K562 (cell line): ENCODE results near the gene HOXA7. TPM values are rescaled to one million over a fixed set of nuclear protein-coding genes. Genes with fewer than 3 reads are reported as not detected.

Source experiments
- ATAC-seq: fragments of 200-7000 bp; cut with Tn5 transposase; 3 replicates; pipeline ENCODE4 v1.9.1; 2020; ENCODE audit warnings: moderate library complexity
- BruUV-seq: library from RNA; stranded (reverse); fragments of 400-500 nt; replicated peaks from 2 replicates; lab custom pipeline; 2021; lab: Mats Ljungman, UMichigan
- CTCF ChIA-PET: fragments of 300-600 bp; formaldehyde crosslinking; extraction: SDS; loops from one replicate; lab custom pipeline; 2021; ENCODE audit warnings: low intra/inter-chr PET ratio; lab: Yijun Ruan, JAX
- POLR2A ChIA-PET: fragments of 300-600, 350-650 bp; sonication (Branson Sonifier 250); formaldehyde crosslinking; extraction: SDS; loops from one replicate; lab custom pipeline; 2021; ENCODE audit warnings: antibody characterized with exemption, inconsistent platforms; lab: Yijun Ruan, JAX
- DNase-seq, 4 experiments: peaks; one replicate each; pipeline versions ENCODE4 v3.0.0 to v3.0.0-alpha.2; 2011 to 2018; ENCODE audit warnings: low spot score in 3 of 4, mixed read lengths in 3 of 4; ENCODE audit errors: extremely low read depth in 1 of 4
- FAIRE-seq: peaks from 2 replicates; lab custom pipeline; 2011; peaks lifted over from hg19 to GRCh38; lab: Jason Lieb, UNC
- H2AFZ ChIP-seq: 2 replicates; pipeline ENCODE4 v1.6.0; 2011; ENCODE audit warnings: low read depth, low read length, control low read depth, inconsistent platforms
- H3K27ac ChIP-seq: fragments of 200-600 bp; 3 replicates; pipeline ENCODE4 v1.8.0; 2011; ENCODE audit warnings: low read depth, mild to moderate bottlenecking, control low read depth, inconsistent platforms, low read length, moderate library complexity, mixed read lengths; ENCODE audit errors: extremely low read depth
- H3K27me3 ChIP-seq, 2 experiments: fragments of 300-600 bp in 1 of 2; 2 replicates in 1 of 2; 3 replicates in 1 of 2; pipeline versions ENCODE4 v1.6.0 to v1.8.0; 2011; ENCODE audit warnings: inconsistent platforms in 2 of 2, low read length in 2 of 2, mild to moderate bottlenecking in 1 of 2, mixed read lengths in 1 of 2, moderate library complexity in 1 of 2; ENCODE audit not compliant: control insufficient read depth in 2 of 2, insufficient read depth in 2 of 2
- H3K36me3 ChIP-seq: fragments of 300-600 bp; 3 replicates; pipeline ENCODE4 v1.8.0; 2011; ENCODE audit warnings: mild to moderate bottlenecking, low read length, inconsistent platforms; ENCODE audit not compliant: control insufficient read depth, insufficient read depth
- H3K4me1 ChIP-seq, 2 experiments: fragments of 200-600 bp in 1 of 2; replicated peaks in 1 of 2; 2 replicates in 1 of 2; 3 replicates in 1 of 2; pipeline versions ENCODE4 v1.5.1 to v1.8.0; 2011; ENCODE audit warnings: inconsistent platforms in 2 of 2, low read length in 2 of 2, mild to moderate bottlenecking in 1 of 2, mixed read lengths in 1 of 2, moderate library complexity in 1 of 2; ENCODE audit not compliant: control insufficient read depth in 2 of 2, insufficient read depth in 2 of 2
- H3K4me2 ChIP-seq: 2 replicates; pipeline ENCODE4 v1.6.1; 2011; ENCODE audit warnings: low read length, control low read depth, inconsistent platforms, mixed read lengths; ENCODE audit not compliant: insufficient read depth
- H3K4me3 ChIP-seq: fragments of 200-600 bp; sonication (generic), shearing (Covaris generic); 2 replicates; pipeline ENCODE4 v1.5.1; 2016; ENCODE audit warnings: control low read depth, inconsistent platforms
- H3K79me2 ChIP-seq: fragments of 200-600 bp; 3 replicates; pipeline ENCODE4 v1.8.0; 2011; ENCODE audit warnings: low read length, inconsistent platforms; ENCODE audit not compliant: control insufficient read depth, insufficient read depth
- H3K9ac ChIP-seq, 2 experiments: 2 replicates each; pipeline versions ENCODE4 v1.6.0 to v1.6.1; 2011; ENCODE audit warnings: low read depth in 2 of 2, low read length in 2 of 2, control low read depth in 1 of 2, inconsistent platforms in 1 of 2, mild to moderate bottlenecking in 1 of 2, mixed read lengths in 1 of 2; ENCODE audit not compliant: insufficient read depth in 1 of 2
- H3K9me1 ChIP-seq: one replicate; pipeline ENCODE4 v1.6.0; 2011; ENCODE audit warnings: inconsistent platforms, mild to moderate bottlenecking, low read length, moderate library complexity; ENCODE audit not compliant: control insufficient read depth, insufficient read depth
- H3K9me3 ChIP-seq: replicated peaks from 2 replicates; pipeline ENCODE4 v1.5.1; 2011; ENCODE audit warnings: low read depth, low read length, inconsistent platforms; ENCODE audit not compliant: control insufficient read depth, insufficient read depth
- H4K20me1 ChIP-seq: replicated peaks from 2 replicates; pipeline ENCODE4 v1.6.1; 2011; ENCODE audit warnings: low read length, inconsistent platforms, mixed read lengths; ENCODE audit not compliant: control insufficient read depth, insufficient read depth
- RAD21 ChIP-seq, 2 experiments: fragments of 250-450 bp in 1 of 2; fragments of 450-650 bp in 1 of 2; sonication (Bioruptor Pico) in 1 of 2; formaldehyde crosslinking in 1 of 2; IDR thresholded peaks in 1 of 2; conservative IDR thresholded peaks in 1 of 2; 2 replicates each; pipeline versions ENCODE4 v1.4.0 to v1.8.0; 2020 to 2022; ENCODE audit warnings: mild to moderate bottlenecking in 2 of 2, moderate library complexity in 1 of 2
- XRCC5 ChIP-seq: fragments of 200-400 bp; formaldehyde crosslinking; IDR thresholded peaks from 2 replicates; pipeline ENCODE4 v1.6.1; 2017; ENCODE audit warnings: low read depth, mild to moderate bottlenecking, low read length
- WGBS: fragments of 100-300 bp; shearing (Covaris generic); methylation state at CpG from one replicate; pipeline ENCODE4 v1.1.6; 2016; ENCODE audit warnings: low coverage, mixed read lengths; ENCODE audit not compliant: insufficient coverage; ENCODE audit errors: missing lambda C conversion rate; 5-methylcytosine and 5-hydroxymethylcytosine counted together
- in situ Hi-C: fragments of 300-500 bp; cut with MboI; formaldehyde crosslinking; loops from 4 replicates; pipeline ENCODE4 v1.15.0; 2018; ENCODE audit warnings: inconsistent platforms, mixed read lengths
- intact Hi-C: fragments of 100-400 bp; cut with micrococcal nuclease; formaldehyde crosslinking; loops from 2 replicates; pipeline ENCODE4 v1.14.2; 2022
- polyA plus RNA-seq, 8 experiments: library from polyadenylated mRNA; depleted of rRNA in 4 of 8; stranded (reverse) in 5 of 8; unstranded in 3 of 8; fragments of >200 nt; fragmentation: Nextera tagmentation in 2 of 8; fragmentation: Illumina TruSeq in 1 of 8; extraction: Ambion mirVana in 2 of 8; extraction: Trizol in 1 of 8; gene quantifications; 2 replicates each; pipeline versions ENCODE4 v1.2.1 to v1.2.3, GENCODE V29; 2011 to 2014; ENCODE audit warnings: inconsistent platforms in 1 of 8, missing spikeins in 1 of 8
- total RNA-seq, 7 experiments: library from RNA; depleted of rRNA in 6 of 7; stranded (reverse); fragments of >200 nt in 6 of 7; fragmentation: Illumina TruSeq in 2 of 7; extraction: Trizol in 2 of 7; gene quantifications; 2 replicates each; pipeline versions ENCODE4 v1.2.1 to v1.2.3, GENCODE V29; 2011 to 2021; ENCODE audit warnings: low replicate concordance in 1 of 7
- TF ChIP-seq, protein P1 (sequence below): fragments of 450-650 bp; IDR thresholded peaks from 2 replicates; pipeline ENCODE4 v1.6.1; 2017; ENCODE audit warnings: antibody characterized with exemption
- TF ChIP-seq, protein P2 (sequence below), 2 experiments: fragments of 450-650 bp; formaldehyde crosslinking in 1 of 2; IDR thresholded peaks; 2 replicates each; pipeline versions ENCODE4 v1.4.0 to v1.6.1; 2014 to 2020; ENCODE audit warnings: mild to moderate bottlenecking in 2 of 2, borderline replicate concordance in 1 of 2, low read depth in 1 of 2
- TF ChIP-seq, protein P3 (sequence below): fragments of 250-450 bp; sonication (Bioruptor Pico); IDR thresholded peaks from 2 replicates; pipeline ENCODE4 v1.8.0; 2021; ENCODE audit warnings: moderate library complexity, mild to moderate bottlenecking, inconsistent platforms

The HOXA7 gene
- total and polyA plus RNA-seq, 9 of the 15 experiments (the other 6 are each of a cell fraction or from before 2014, with no cell fraction given): not detected

DNA sequence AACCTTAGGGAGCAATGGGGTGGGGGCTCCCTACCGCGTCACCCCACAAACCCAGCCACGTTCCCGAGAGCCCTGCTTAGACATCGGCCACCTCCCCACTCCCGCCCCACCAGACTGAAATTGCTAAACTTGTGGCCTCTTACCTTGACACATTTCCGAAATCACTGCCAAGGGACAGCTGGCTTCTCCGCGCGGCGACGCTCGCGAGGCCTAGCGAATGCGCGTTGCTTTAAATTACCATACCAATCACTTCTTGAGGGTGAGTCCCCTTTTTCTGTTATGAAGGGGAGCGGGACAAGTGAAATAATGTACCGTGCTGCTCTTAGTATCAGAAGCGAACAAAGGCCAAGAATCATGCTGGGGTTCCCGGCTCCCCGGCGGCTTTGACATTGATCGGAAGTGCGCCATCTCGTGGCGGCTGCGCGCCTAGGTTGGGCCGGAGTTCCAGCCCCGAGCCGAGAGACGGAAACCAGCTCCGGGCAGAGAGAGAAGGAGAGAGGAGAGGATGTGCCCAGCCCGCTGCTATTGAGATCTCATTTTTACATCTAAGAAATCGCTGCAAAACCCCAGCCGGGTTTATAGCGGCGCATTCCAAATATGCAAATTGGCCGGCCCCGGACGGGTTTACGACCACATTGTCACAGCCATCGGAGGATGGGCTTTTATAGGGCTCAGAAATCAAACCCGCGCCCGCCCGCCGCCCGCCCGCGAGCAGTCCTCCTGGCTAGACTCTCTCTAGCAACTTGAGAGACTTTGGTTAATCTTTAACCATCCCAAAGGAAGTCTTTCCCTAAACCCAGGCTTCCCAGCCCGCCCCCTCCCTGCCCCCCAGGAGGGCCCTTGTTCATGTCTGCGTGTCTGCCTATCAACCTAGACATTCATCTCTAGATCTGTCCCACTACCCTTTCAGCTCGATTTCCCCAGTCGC, 23.3 kb upstream of the HOXA7 start:
- Histone ChIP-seq H3K9me3 (no peaks in the 10 kb centered on the region; the same call in 1 of the 2 replicates), H3K9me1 (no peaks in the 10 kb centered on the region), H3K27me3 (peaks cover 43 to 78% of the 10 kb centered on the region in 2 experiments), H4K20me1 (no peaks in the 10 kb centered on the region), H3K9ac (no peak overlapping the region), H3K4me3 (no peak overlapping the region), H3K4me1 (peaks cover 0 to 19% of the 10 kb centered on the region in 2 experiments; a peak in 2 of 5 replicates), H3K36me3 (no peaks in the 10 kb centered on the region), H3K4me2 (no peak overlapping the region), H3K27ac (no peak overlapping the region), H3K79me2 (no peaks in the 10 kb centered on the region), H2AFZ (no peak overlapping the region)
- DNase-seq (peak; percentile 71 to 85 (median 81)), ATAC-seq (peak; percentile 94), FAIRE-seq (no peak)
- intact Hi-C loops (no loop called here), in situ Hi-C loops (no loop called here)
- CTCF ChIA-PET: interaction anchor here (0.6 kb wide), 1 partner anchor 411 kb away, joined by 3 read pairs; no protein-coding TSS in a partner anchor
- whole genome bisulfite sequencing: 39% methylated on average over 38 of the region's 56 CpGs
- BruUV-seq: no TSS peak
- POLR2A ChIA-PET: no interaction called here
- TF ChIP-seq RAD21 (CRISPR knock-in tag; conservative IDR thresholded peaks at IDR 0.05 in 1 of 2, IDR thresholded peaks at IDR 0.05 in 1 of 2) (peak; percentile 16 to 35; a peak in 2 of 4 replicates), XRCC5 (no peak)
- TF ChIP-seq, protein P1, sequence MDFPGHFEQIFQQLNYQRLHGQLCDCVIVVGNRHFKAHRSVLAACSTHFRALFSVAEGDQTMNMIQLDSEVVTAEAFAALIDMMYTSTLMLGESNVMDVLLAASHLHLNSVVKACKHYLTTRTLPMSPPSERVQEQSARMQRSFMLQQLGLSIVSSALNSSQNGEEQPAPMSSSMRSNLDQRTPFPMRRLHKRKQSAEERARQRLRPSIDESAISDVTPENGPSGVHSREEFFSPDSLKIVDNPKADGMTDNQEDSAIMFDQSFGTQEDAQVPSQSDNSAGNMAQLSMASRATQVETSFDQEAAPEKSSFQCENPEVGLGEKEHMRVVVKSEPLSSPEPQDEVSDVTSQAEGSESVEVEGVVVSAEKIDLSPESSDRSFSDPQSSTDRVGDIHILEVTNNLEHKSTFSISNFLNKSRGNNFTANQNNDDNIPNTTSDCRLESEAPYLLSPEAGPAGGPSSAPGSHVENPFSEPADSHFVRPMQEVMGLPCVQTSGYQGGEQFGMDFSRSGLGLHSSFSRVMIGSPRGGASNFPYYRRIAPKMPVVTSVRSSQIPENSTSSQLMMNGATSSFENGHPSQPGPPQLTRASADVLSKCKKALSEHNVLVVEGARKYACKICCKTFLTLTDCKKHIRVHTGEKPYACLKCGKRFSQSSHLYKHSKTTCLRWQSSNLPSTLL: no peak
- TF ChIP-seq, protein P2, sequence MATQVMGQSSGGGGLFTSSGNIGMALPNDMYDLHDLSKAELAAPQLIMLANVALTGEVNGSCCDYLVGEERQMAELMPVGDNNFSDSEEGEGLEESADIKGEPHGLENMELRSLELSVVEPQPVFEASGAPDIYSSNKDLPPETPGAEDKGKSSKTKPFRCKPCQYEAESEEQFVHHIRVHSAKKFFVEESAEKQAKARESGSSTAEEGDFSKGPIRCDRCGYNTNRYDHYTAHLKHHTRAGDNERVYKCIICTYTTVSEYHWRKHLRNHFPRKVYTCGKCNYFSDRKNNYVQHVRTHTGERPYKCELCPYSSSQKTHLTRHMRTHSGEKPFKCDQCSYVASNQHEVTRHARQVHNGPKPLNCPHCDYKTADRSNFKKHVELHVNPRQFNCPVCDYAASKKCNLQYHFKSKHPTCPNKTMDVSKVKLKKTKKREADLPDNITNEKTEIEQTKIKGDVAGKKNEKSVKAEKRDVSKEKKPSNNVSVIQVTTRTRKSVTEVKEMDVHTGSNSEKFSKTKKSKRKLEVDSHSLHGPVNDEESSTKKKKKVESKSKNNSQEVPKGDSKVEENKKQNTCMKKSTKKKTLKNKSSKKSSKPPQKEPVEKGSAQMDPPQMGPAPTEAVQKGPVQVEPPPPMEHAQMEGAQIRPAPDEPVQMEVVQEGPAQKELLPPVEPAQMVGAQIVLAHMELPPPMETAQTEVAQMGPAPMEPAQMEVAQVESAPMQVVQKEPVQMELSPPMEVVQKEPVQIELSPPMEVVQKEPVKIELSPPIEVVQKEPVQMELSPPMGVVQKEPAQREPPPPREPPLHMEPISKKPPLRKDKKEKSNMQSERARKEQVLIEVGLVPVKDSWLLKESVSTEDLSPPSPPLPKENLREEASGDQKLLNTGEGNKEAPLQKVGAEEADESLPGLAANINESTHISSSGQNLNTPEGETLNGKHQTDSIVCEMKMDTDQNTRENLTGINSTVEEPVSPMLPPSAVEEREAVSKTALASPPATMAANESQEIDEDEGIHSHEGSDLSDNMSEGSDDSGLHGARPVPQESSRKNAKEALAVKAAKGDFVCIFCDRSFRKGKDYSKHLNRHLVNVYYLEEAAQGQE (IDR thresholded peaks at IDR 0.05; ENCODE audit: borderline replicate concordance): peak; percentile 23; the same call in 1 of the 2 replicates
- TF ChIP-seq, protein P2 (CRISPR knock-in tag; IDR thresholded peaks at IDR 0.05; ENCODE audit: low read depth): no peak
- TF ChIP-seq, protein P3, sequence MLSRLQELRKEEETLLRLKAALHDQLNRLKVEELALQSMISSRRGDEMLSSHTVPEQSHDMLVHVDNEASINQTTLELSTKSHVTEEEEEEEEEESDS (CRISPR knock-in tag): no peak
